H1 (cell line): Measurements from ENCODE around the gene ABCF2. TPM values are rescaled to one million over a fixed set of nuclear protein-coding genes. Genes with fewer than 3 reads are reported as not detected.

Experiments
- CTCF ChIA-PET: fragments of 300-600 bp; sonication (Branson Sonifier 250); formaldehyde crosslinking; loops from one replicate; lab custom pipeline; 2021; ENCODE audit not compliant: partially characterized antibody; lab: Charles Lee
- POLR2A ChIA-PET: fragments of 300-600 bp; sonication (Branson Sonifier 250); formaldehyde crosslinking; loops from one replicate; lab custom pipeline; 2021; ENCODE audit warnings: inconsistent platforms; ENCODE audit not compliant: partially characterized antibody; lab: Charles Lee
- DNase-seq, 2 experiments: peaks; one replicate each; pipeline versions ENCODE4 v3.0.0 to v3.0.0-alpha.2; 2010 to 2022; ENCODE audit warnings: low spot score in 2 of 2, low read depth in 1 of 2, mixed read lengths in 1 of 2
- FAIRE-seq: peaks from 2 replicates; lab custom pipeline; 2011; peaks lifted over from hg19 to GRCh38; lab: Jason Lieb, UNC
- H2AFZ ChIP-seq: 2 replicates; pipeline ENCODE4 v1.8.1; 2012; ENCODE audit warnings: low read length, inconsistent platforms
- H2AK5ac ChIP-seq: 2 replicates; pipeline ENCODE4 v1.6.1; 2013; ENCODE audit warnings: low read depth, low read length
- H2BK120ac ChIP-seq: replicated peaks from 2 replicates; pipeline ENCODE3; 2013; ENCODE audit warnings: low read depth, low read length, inconsistent platforms
- H2BK12ac ChIP-seq: 2 replicates; pipeline ENCODE4 v1.6.1; 2013; ENCODE audit warnings: low read depth, low read length
- H2BK15ac ChIP-seq: 2 replicates; pipeline ENCODE4 v1.6.1; 2013; ENCODE audit warnings: low read length
- H2BK20ac ChIP-seq: 2 replicates; pipeline ENCODE4 v1.6.1; 2013; ENCODE audit warnings: low read length
- H2BK5ac ChIP-seq: 2 replicates; pipeline ENCODE4 v1.6.1; 2013; ENCODE audit warnings: low read depth, low read length
- H3K14ac ChIP-seq: 2 replicates; pipeline ENCODE4 v1.6.1; 2013; ENCODE audit warnings: inconsistent platforms; ENCODE audit not compliant: insufficient read length
- H3K18ac ChIP-seq: 2 replicates; pipeline ENCODE4 v1.6.1; 2013; ENCODE audit warnings: low read length; ENCODE audit errors: extremely low read depth
- H3K23ac ChIP-seq: 2 replicates; pipeline ENCODE4 v1.6.1; 2013; ENCODE audit warnings: inconsistent platforms; ENCODE audit not compliant: insufficient read length
- H3K23me2 ChIP-seq: 2 replicates; pipeline ENCODE4 v1.6.1; 2013; ENCODE audit warnings: low read depth, low read length
- H3K27ac ChIP-seq: 2 replicates; pipeline ENCODE4 v1.6.1; 2011; ENCODE audit warnings: low read depth, low read length, inconsistent platforms
- H3K27me3 ChIP-seq, 4 experiments: replicated peaks in 1 of 4; 1 replicate in 1 of 4; 2 replicates in 3 of 4; pipeline versions ENCODE4 v1.6.1 to v1.8.1; 2011 to 2013; ENCODE audit warnings: low read length in 3 of 4, mild to moderate bottlenecking in 3 of 4, inconsistent platforms in 2 of 4, mixed read lengths in 2 of 4, moderate library complexity in 1 of 4; ENCODE audit not compliant: control insufficient read depth in 3 of 4, insufficient read depth in 3 of 4; ENCODE audit errors: extremely low read depth in 1 of 4
- H3K36me3 ChIP-seq, 4 experiments: 2 replicates each; pipeline versions ENCODE4 v1.6.1 to v1.8.1; 2011 to 2013; ENCODE audit warnings: mild to moderate bottlenecking in 4 of 4, low read length in 3 of 4, moderate library complexity in 2 of 4, control low read depth in 1 of 4, inconsistent platforms in 1 of 4; ENCODE audit not compliant: insufficient read depth in 4 of 4, control insufficient read depth in 2 of 4
- H3K4ac ChIP-seq: replicated peaks from 2 replicates; pipeline ENCODE3; 2013; ENCODE audit warnings: low read length, low read depth, mixed read lengths, inconsistent platforms; ENCODE audit not compliant: insufficient read length
- H3K4me1 ChIP-seq, 4 experiments: replicated peaks in 1 of 4; 1 replicate in 1 of 4; 2 replicates in 3 of 4; pipeline versions ENCODE4 v1.6.1 to v1.8.1; 2011 to 2013; ENCODE audit warnings: low read length in 3 of 4, inconsistent platforms in 2 of 4, mixed read lengths in 1 of 4; ENCODE audit not compliant: insufficient read depth in 4 of 4, control insufficient read depth in 3 of 4
- H3K4me2 ChIP-seq, 2 experiments: 2 replicates each; pipeline versions ENCODE4 v1.6.1 to v1.8.1; 2011 to 2013; ENCODE audit warnings: low read depth in 2 of 2, low read length in 2 of 2, control low read depth in 1 of 2, inconsistent platforms in 1 of 2, mild to moderate bottlenecking in 1 of 2; ENCODE audit not compliant: insufficient read depth in 1 of 2
- H3K4me3 ChIP-seq, 4 experiments: fragments of 200-600, 300-600 bp in 1 of 4; sonication (generic), shearing (Covaris generic), sonication (Bioruptor Twin) in 1 of 4; 2 replicates each; pipeline versions ENCODE4 v1.5.1 to v1.8.1; 2011 to 2016; ENCODE audit warnings: low read length in 4 of 4, low read depth in 3 of 4, control low read depth in 2 of 4, inconsistent platforms in 2 of 4, mild to moderate bottlenecking in 2 of 4, mixed read lengths in 1 of 4, moderate library complexity in 1 of 4; ENCODE audit not compliant: insufficient read depth in 2 of 4; ENCODE audit errors: extremely low read depth in 1 of 4
- H3K56ac ChIP-seq: replicated peaks from 2 replicates; pipeline ENCODE3; 2013; ENCODE audit warnings: low read depth, mild to moderate bottlenecking, mixed read lengths, low read length, inconsistent platforms; ENCODE audit not compliant: insufficient read length
- H3K79me1 ChIP-seq: 2 replicates; pipeline ENCODE4 v1.6.1; 2013; ENCODE audit warnings: low read depth, low read length, control low read depth
- H3K79me2 ChIP-seq, 2 experiments: 2 replicates each; pipeline versions ENCODE4 v1.6.1 to v1.8.1; 2012 to 2013; ENCODE audit warnings: low read length in 2 of 2, mild to moderate bottlenecking in 2 of 2, inconsistent platforms in 1 of 2; ENCODE audit not compliant: insufficient read depth in 2 of 2, control insufficient read depth in 1 of 2
- H3K9ac ChIP-seq, 4 experiments: replicated peaks in 1 of 4; 1 replicate in 1 of 4; 2 replicates in 3 of 4; pipeline versions ENCODE4 v1.6.1 to v1.8.1; 2011 to 2013; ENCODE audit warnings: low read depth in 3 of 4, low read length in 3 of 4, control low read depth in 2 of 4, mild to moderate bottlenecking in 2 of 4, moderate library complexity in 2 of 4, inconsistent platforms in 1 of 4; ENCODE audit errors: extremely low read depth in 1 of 4
- H3K9me3 ChIP-seq, 2 experiments: 2 replicates each; pipeline versions ENCODE4 v1.6.1 to v1.8.1; 2012 to 2013; ENCODE audit warnings: mild to moderate bottlenecking in 2 of 2, moderate library complexity in 2 of 2, control low read depth in 1 of 2, inconsistent platforms in 1 of 2, low read depth in 1 of 2, low read length in 1 of 2, mixed read lengths in 1 of 2; ENCODE audit not compliant: insufficient read depth in 2 of 2
- H4K20me1 ChIP-seq, 2 experiments: replicated peaks in 1 of 2; 2 replicates each; pipeline versions ENCODE3 to v1.8.1; 2011 to 2013; ENCODE audit warnings: inconsistent platforms in 2 of 2, low read length in 2 of 2, mild to moderate bottlenecking in 1 of 2; ENCODE audit not compliant: insufficient read depth in 2 of 2, control insufficient read depth in 1 of 2
- H4K5ac ChIP-seq: 2 replicates; pipeline ENCODE4 v1.6.1; 2013; ENCODE audit warnings: low read length, low read depth, mixed read lengths, inconsistent platforms; ENCODE audit not compliant: insufficient read length
- H4K8ac ChIP-seq: 2 replicates; pipeline ENCODE4 v1.8.0; 2013; ENCODE audit warnings: mild to moderate bottlenecking, moderate library complexity, low read length, inconsistent platforms; ENCODE audit not compliant: insufficient read depth; ENCODE audit errors: extremely low read depth
- H4K91ac ChIP-seq: replicated peaks from 2 replicates; pipeline ENCODE3; 2013; ENCODE audit warnings: low read length, mixed read lengths, inconsistent platforms; ENCODE audit not compliant: insufficient read length
- SP4 ChIP-seq: IDR thresholded peaks from 2 replicates; pipeline ENCODE4 v1.6.1; 2012; ENCODE audit warnings: low read length, inconsistent platforms
- WGBS, 2 experiments: shearing (Covaris generic) in 1 of 2; methylation state at CpG; one replicate each; pipeline versions ENCODE4 v1.1.6 to v1.1.7; 2013 to 2015; ENCODE audit warnings: low lambda C conversion rate in 2 of 2, mixed read lengths in 2 of 2, inconsistent platforms in 1 of 2, low coverage in 1 of 2, missing lambda C conversion rate in 1 of 2; ENCODE audit not compliant: insufficient replicate concordance in 2 of 2, insufficient coverage in 1 of 2, insufficient read length in 1 of 2; ENCODE audit errors: extremely low coverage in 1 of 2, missing lambda C conversion rate in 1 of 2; 5-methylcytosine and 5-hydroxymethylcytosine counted together
- polyA plus RNA-seq, 7 experiments: library from polyadenylated mRNA; depleted of rRNA in 3 of 7; stranded (reverse) in 5 of 7; unstranded in 2 of 7; fragments of >200 nt in 5 of 7; fragments of 200-250 nt in 2 of 7; gene quantifications; 1 replicate in 5 of 7; 2 replicates in 1 of 7; 4 replicates in 1 of 7; pipeline versions ENCODE4 v1.2.1 to v1.2.3, GENCODE V29; 2011 to 2013; ENCODE audit warnings: missing spikeins in 2 of 7, mixed read lengths in 2 of 7
- total RNA-seq: library from RNA; stranded (reverse); fragmentation: NEBNext Ultra II Directional; extraction: Animal tissue kit (Norgen Biotek cat#: 25700); gene quantifications from 2 replicates; pipeline ENCODE4 v1.2.1, GENCODE V29; 2021

Gene ABCF2
- total and polyA plus RNA-seq, 2 of the 8 experiments (the other 6 are each of a cell fraction or from before 2014, with no cell fraction given), result 28.0 to 55.0 TPM

DNA sequence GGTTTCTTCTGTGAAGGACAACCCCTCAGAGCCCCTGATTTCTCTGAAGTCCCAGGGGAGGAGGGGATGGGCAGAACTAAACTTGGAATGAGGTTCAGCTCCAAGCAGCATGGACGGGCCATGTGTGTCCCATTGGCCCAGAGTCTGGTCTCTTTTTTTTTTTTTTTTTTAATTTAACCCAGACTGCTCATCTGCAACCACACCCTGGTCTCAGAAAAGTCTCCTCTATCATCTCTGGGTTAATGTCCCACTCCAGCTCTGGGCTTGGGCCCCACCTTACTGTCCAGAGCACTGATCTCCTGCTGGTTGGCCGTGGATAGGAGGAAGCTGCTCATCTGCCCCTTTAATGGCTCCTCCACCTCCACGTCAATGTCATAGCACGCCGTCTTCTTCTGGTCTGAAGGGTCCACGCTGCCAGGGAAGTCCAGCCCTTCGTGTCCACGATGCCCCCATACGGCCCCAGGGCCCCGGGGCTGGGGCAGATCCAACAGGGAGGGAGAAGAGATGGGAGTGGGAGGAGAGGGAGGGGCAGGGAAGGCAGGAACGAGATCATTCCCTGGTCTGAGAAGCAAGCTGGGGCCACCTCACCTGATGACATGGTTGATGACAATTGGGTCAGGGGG lies 12.9 kb upstream of the ABCF2 start:
- DNase-seq (no peak), FAIRE-seq (no peak)
- Histone ChIP-seq H2BK12ac (no peak overlapping the region), H3K23ac (no peak overlapping the region), H2BK5ac (no peak overlapping the region; the same call in 1 of the 2 replicates), H3K79me1 (peaks cover 5% of the 10 kb centered on the region; the same call in 1 of the 2 replicates), H3K79me2 (peaks cover 0 to under 1% of the 10 kb centered on the region in 2 experiments; a peak in 1 of 4 replicates), H3K27me3 (peaks cover 0 to 4% (median 3%) of the 10 kb centered on the region in 4 experiments; a peak in 5 of 7 replicates), H4K20me1 (peaks cover 0 to 11% of the 10 kb centered on the region in 2 experiments), H2AFZ (no peak overlapping the region), H3K9ac (no peak overlapping the region), H3K36me3 (peaks cover 8 to 24% (median 11%) of the 10 kb centered on the region in 4 experiments; a peak in 7 of 8 replicates), H3K56ac (no peak overlapping the region), H3K14ac (no peak overlapping the region), H3K4me3 (no peak overlapping the region), H3K4ac (no peak overlapping the region), H2AK5ac (no peak overlapping the region), H4K5ac (no peak overlapping the region), H2BK15ac (no peak overlapping the region), H3K9me3 (no peaks in the 10 kb centered on the region), H3K18ac (no peak overlapping the region), H3K27ac (no peak overlapping the region), H2BK120ac (no peak overlapping the region), H3K4me1 (peaks cover 0 to 15% (median 10%) of the 10 kb centered on the region in 4 experiments; a peak in 6 of 7 replicates), H4K8ac (no peak overlapping the region), H4K91ac (no peak overlapping the region), H3K23me2 (peaks cover under 1% of the 10 kb centered on the region; the same call in 1 of the 2 replicates), H2BK20ac (no peak overlapping the region), H3K4me2 (no peak overlapping the region)
- ChIA-PET CTCF (interaction anchor here (0.5 to 1.4 kb wide), 2 partner anchors 11 to 129 kb away, joined by 3 to 4 read pairs; no protein-coding TSS in a partner anchor), POLR2A (interaction anchor here (0.7 to 5.7 kb wide), 2 partner anchors 9 to 12 kb away, joined by 3 to 22 read pairs; no protein-coding TSS in a partner anchor)
- WGBS, 2 experiments, result 84% methylated on average over 10 of the region's 11 CpGs; no CpG with 5 or more reads in 1 of the 2 experiments
- no peak for TF ChIP-seq SP4
